GM18868 (cell line): ENCODE data around the gene SOD3.

Source experiments
- ATAC-seq: cut with Tn5 transposase; IDR thresholded peaks from one replicate; pipeline ENCODE4 v1.9.1; 2021; ENCODE audit warnings: mild to moderate bottlenecking, moderate library complexity; ENCODE audit not compliant: unreplicated experiment

Gene SOD3

DNA sequence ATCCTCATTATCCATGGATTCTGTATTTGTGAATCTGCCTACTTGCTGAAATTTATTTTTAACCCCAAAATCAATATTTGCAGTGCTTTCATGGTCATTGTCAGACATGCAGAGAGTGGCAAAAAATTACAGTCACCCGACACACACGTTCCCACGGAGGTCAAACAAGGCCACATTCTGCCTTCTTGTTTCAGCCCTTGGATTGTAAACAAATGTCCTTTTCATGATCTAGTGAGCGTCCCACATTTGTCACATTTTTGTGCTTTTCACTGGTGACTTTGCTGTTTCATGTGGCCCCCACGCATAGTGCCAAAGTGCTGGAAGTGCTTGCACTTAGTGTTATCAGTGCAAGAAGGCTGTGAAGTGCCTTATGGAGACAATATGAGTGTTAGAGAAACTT lies 45.0 kb downstream of the SOD3 start:
- no peak for ATAC-seq

DNA sequence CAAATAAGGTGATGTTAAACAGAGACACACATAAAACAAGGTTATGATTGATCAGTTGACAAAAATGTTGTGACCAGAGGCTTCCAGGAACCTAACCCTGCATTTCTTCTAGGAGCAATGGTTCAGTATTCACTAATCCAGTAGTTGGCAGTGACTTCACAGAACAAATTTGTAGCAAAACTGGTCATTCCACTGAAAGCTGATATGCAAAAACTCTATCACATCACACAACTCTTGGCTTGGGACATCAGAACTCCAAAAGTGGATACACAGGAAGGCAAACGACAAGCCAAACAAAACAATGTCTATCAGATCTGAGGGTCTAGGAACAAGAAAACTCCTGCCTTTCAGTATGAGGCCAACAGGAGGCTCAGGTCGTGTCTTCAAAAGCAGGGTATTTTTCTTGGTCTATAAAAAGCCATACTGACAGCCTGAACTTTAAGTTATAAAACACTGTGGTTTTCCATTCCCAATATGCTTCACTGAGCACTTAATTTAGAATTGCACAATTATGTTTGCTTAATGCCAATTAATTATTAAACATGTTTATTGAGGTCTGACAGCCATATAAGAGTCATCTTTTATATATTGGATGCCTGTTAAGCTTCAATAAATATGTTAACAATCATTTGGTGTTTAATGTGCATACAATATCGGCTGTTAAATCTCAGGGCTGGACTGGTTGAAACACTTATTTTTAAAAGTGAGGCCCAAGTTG lies 45.6 kb downstream of the SOD3 start:
- no peak for ATAC-seq

DNA sequence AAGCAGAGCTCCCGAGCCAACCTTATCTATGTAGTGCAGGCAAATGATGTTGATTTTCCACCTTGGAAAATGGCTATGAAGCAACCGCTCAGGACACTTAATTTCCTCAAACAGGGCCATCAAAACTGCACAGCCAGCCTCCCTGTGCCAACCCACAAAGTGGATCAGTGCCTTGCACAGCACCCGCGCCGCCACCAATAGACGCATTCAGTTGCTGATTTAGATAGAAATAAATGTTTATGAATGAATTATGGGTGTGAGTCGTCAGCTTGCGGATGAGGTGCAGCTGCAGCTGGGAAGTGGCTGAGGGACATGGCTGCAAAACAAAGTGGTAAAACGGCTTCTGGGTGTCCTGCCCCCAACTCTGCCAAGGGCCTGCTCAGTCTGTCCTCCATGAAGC lies 47.0 kb downstream of the SOD3 start:
- ATAC-seq = no peak

DNA sequence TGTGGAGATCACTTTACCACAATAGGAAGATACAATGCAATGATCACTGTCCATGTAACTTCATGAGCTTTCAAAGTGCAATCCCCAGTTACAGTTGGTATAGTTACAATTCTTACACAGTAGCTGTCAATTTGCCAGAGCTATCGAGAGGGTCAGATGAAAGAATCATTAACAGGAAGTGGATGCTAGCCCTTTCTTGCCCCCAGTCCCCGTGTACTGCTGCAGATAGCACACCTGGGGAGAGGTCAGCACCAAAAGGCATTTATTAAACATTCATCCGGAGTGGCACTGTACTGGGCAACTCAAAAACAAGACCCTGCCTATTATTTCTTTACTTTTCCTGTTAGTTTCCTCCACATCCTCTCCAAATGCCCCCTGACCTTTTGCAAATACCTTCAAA lies 47.7 kb downstream of the SOD3 start:
- no peak for ATAC-seq

DNA sequence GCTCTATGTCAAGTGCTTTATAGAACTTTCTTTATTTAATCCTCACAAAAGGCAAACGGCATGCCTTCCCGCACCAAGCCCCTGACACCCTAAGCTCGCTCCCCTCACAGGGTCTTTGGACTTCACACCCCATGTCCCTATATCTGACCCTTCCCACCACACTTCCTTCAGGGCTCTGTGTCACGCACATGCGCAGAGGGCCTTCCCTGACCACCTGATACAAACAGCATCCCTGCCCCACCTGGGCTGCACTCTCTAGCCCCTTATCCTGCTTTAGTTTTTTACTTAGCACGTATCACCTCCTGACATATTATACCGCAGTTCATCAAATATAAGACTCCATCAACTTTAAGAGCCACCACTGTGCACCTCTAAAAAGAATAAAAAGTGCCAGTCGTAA lies 49.8 kb downstream of the SOD3 start:
- no peak for ATAC-seq

DNA sequence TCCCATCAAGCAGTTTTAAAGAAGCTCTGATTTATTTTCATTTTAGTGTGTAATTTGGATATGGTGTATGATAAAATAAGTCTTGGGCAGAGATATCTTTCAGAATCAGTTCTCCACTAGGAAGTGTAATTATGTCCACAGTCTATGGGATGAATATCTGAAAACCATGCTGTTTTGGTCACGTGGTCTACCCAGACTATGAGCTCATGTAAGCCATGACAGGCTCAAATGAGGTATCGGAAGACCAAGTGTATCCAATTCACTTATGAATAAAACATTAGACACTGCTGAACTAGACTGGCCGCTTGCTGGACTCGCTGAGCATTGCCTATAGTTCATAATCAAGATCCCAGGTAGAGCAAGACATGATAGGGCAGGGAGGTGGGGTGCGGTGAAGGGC lies 50.5 kb downstream of the SOD3 start:
- ATAC-seq = no peak

DNA sequence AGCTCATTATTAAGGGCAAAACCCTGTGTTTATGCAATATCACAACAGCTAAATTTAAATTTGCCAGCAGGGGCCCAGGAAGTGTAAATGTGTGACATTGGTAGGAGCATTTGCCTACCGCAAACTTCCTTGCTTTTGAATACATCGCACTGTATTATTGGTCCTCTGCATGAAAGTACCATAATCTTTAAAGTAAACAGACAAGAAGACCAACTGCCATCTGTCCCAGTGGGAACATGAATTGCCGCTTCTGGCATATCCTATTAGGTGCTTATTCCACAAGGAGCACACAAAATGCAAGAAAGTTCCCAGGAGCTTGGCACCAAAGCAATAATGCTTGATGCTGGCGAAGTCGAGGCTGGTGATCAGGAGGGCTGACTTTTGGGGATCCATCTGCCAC lies 51.3 kb downstream of the SOD3 start:
- ATAC-seq = no peak

DNA sequence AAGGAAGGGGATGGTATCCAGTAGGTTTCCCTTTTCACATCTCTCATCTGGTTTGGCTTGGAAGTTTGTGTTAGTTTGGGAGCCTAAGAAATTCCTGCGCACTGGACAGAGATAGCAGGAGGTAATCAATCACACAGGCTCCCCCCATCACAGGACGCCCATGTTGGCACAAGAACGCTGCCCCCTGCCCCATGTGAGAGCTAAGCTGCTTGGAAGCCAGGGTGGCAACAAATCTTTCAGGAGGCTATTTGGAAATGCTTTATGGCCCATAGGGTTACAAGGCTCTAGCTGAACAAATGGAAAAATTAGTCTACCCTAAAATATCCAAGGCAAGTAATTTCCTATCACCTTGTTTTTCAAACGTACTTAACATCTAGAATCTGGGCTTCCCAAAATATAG lies 54.0 kb downstream of the SOD3 start:
- no peak for ATAC-seq

DNA sequence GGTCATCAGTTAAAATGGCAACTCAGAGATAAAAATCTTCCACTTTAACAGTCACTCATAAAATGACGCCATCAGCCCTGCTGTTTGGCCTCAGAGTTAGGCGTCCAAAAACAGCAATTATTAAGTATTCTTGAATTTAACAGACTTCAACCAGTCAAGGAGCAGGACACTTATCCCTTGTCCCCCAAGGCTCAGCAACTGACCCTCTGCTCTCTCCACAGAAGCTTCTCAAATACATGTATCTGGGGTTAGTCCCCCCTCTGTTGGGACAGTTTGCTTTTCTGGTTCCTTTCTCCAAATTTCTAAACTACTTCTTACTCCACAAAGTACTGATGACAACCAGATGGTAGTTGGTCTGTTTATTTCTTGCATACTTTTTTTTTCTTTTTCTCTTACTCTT lies 54.4 kb downstream of the SOD3 start:
- ATAC-seq = no peak
